HL-60/S4 treated with retinoic acid at 250 ng/mL for 4 days and 3 days (cell line): Measurements from ENCODE around the gene PIGR.

Experiments used
- in situ Hi-C: fragments of 300-500 bp; cut with MboI; formaldehyde crosslinking; loops from 2 replicates; pipeline ENCODE4 v1.7.0; 2022; ENCODE audit warnings: low sequenced_read_pairs

The PIGR gene

DNA sequence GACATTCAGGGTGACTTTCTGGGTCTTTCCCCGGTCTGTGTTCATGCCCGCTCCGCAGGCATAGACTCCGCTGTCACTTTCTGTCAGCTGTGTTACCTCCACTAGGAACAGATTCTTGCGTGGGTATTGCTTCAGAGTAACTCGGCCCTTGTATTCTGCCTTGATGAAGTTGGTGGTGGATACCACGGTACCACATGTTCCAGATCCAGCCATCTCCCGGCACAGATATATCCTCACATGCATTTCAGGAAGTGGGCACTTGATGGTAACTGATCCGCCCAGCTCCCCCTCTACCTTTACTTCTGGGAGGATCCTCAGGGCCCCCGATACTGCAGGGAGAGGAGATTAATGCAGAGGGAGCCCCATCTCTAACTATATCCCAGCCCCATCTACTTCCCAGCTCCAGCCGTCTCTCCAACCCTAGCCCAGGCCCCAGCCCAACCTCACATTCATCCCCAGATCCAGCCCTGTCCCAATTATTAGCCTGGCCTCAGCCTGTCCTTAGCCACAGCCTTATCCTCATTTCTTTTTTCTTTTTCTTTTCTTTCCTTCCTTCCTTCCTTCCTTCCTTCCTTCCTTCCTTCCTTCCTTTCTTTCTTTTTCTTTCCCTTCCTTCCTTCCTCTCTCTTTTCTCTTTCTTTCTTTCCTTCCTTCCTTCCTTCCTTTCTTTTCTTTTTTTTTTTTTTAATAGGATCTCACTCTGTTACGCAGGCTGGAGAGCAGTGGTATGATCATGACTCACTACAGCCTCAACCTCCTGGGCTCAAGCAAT is 32.3 kb downstream of the PIGR start:
- in situ Hi-C loops = loop anchor here (10.0 to 25.0 kb wide), 2 partner anchors 179 to 277 kb away; partner anchors contain the start of gene DYRK3

DNA sequence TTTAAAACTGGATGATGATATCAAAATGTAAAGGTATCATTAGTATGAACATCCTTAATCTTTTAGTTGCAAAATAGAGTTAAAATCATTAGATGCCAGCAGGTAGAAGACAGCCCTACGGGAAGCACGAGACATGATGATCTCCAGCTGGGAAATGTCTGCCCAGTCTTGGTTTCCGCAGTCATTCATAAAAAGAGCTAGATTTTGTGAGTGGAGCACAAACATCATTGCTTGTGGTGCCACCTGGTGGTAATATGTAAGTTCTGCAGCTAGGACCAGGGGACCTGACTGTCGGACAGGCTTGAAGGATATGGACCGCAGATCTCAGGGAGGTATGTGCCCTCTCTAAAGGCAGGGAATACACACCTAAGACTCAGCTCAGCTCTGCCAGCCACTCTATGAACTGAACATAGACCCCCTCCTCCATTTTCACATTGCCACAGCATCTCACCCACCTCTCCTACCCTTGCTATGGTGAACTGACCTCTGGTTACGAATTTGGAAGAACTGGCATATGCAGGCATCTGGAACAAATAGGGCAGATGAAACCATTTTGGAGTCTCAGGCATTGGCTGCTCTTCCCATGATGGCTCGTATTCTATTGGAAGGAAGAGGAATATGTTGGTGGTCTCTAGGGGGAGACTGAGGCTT is 33.7 kb downstream of the PIGR start:
- in situ Hi-C loops = loop anchor here (10.0 to 25.0 kb wide), 2 partner anchors 178 to 275 kb away; partner anchors contain the start of gene DYRK3

DNA sequence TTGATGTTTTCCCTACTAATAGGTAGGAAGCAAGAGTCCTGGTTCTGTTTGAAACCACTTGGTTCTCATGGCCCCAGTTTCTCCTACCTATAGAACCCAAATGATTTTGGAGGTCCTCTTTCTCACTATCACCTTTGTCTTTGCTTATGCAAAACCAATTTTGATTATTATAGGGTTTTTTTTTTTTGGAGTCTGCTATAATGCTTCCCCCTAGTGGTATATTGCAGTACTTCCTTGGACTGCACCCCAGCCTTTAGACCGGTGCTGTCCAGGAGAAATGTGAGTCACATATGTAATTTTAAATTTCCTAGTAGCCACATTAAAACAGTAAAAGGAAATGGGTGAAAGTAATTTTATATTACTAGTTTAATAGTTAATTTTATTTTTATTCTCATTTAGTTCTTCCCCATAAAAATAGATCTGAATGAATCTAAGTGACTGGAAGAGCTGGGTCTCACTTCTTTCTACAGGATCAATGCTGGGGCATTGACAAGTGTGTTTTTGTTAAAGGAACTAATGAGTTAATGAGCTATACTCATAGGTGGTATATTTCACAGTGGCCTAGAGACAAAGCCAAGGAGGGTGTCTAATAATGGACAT is 35.1 kb downstream of the PIGR start:
- in situ Hi-C loops = loop anchor here (10.0 to 25.0 kb wide), 2 partner anchors 176 to 274 kb away; partner anchors contain the start of gene DYRK3

DNA sequence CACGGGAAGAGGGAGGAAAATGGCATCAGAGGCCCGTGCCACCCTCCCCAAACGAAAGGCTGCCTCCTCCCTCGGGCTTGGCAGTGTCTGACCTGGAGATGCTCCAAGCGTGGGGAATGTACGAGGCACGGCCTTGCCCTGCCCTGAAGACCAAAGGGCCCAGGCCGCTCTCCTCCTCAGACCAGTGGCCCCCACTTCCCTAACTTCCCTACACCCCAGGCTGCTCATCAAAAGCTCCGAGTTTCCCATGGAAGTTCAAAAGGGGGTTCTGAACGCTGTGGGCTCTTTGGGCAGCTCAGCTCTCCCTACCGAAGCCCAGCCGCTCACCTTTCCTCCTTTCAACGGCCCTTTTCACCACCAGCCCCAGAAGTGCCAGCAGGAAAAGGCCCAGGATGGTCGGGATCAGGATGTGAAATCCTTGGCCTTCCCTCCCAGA is 36.4 kb downstream of the PIGR start:
- in situ Hi-C loops = loop anchor here (10.0 to 25.0 kb wide), 2 partner anchors 175 to 273 kb away; partner anchors contain the start of gene DYRK3

DNA sequence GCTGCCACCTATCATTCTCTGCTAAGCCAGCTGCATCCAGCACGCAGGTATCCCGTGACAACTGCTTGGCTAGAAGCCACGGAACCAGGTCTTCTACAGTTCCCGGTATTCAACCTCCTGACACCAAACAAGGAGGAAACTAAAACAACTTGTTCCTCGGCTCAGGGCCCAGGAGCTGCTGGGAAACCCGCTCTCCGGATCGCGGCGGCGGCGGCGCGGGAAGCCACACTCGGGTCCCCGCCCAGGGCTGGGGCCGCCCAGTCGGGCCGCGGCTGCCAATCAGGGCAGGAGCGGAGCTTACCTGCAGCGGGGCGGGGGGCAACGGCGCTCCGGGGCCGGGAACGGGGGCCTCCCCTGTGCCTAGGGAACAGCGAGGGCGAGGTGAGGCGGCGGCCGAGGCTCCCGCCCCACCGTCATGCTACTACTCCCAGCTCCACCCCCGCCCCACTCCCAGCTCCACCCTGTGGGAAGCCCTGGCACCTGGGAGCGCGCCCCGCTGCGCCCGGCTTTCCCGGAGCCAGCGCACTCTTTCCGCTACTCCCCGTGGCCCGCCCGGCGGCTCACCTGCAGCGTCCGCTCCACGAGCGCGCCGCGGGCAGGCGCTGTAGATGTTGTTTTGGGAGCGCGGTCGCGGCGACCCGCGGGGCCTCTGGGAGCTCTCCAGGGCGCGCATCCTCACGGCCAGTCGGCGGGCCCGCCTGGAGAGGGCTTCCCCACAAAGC is 36.9 kb downstream of the PIGR start:
- in situ Hi-C loops = loop anchor here (25.0 kb wide), 1 partner anchor 272 kb away; the partner anchor contains the start of gene DYRK3

DNA sequence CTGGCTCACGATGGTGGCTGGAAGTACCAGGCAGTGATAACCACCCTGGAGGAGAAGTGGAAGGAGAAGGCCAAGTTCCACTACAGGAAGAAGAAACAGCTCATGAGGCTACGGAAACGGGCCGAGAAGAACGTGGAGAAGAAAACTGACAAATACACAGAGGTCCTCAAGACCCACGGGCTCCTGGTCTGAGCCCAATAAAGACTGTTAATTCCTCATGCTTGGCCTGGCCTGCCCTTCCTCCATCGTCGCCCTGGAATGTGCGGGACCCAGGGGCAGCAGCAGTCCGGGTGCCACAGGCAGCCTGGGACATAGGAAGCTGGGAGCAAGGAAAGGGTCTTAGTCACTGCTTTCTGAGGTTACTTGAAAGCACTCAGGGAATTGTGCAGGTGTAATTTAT is 38.2 kb downstream of the PIGR start:
- in situ Hi-C loops = loop anchor here (25.0 kb wide), 1 partner anchor 271 kb away; the partner anchor contains the start of gene DYRK3

DNA sequence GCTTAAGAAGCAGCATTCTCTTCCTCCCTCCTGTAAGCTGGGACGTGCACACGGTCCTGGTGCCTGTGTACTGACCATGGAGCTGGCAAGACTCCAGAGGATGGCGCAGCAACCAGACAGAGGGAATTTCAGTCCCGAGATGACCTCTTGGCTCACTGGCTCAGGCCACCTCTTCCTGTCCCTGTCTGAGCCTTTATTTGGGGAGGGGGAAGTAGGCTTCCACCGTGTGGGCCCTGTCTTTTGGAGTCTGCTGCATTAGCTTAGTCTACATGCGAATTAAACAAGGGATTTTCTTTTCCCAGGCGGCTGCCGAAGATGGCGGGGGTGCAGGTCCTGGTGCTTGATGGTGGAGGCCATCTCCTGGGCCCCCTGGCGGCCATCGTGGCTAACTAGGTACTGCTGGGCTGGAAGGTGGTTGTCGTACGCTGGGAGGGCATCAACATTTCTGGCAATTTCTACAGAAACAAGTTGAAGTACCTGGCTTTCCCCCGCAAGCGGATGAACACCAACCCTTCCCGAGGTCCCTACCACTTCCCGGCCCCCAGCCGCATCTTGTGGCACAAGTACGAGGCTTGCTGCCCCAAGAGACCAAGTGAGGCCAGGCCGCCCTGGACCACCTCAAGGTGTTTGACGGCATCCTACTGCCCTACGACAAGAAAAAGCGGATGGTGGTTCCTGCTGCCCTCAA is 38.8 kb downstream of the PIGR start:
- in situ Hi-C loops = loop anchor here (25.0 kb wide), 1 partner anchor 270 kb away; the partner anchor contains the start of gene DYRK3

DNA sequence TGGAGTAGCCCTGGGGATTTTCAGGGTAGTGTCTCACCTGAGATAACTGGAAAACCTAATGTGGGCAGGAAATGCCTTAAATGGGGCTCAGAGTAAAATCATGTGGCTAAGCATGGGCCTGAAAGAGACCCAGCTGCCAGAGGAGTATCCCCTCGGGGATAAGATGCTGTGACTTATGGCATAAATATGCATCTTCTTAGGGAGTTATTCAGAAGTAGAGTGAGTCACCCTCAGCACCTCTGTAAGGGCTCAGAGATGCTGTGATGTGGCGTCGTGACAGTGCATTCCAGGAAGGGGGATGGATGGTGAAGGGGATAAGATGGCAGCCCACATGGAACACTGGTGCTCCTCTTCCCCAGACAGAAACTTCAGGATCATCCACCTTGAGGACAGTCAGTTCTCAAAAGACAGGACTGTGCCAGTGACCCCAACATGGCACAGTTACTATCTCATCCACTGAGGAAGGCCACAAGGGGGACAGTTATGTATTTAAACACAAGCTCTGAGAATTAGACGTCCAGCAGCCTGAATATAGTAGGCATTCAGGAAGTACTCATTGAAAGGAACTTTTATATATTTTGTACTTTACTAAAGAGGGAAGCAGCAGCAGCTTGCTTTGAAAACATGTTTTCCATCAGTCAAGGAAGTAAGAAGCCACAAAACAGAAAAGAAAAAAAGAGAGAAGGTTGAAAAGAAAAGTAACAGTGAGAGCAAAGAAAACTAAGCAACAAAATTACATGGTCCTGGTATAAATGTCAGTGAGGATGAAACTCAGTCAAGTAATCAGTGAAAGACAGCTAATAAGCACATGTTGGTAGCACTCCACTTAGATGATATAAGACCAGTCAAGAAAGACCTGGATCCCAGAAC is 40.7 kb downstream of the PIGR start:
- in situ Hi-C loops = loop anchor here (25.0 kb wide), 1 partner anchor 268 kb away; the partner anchor contains the start of gene DYRK3

DNA sequence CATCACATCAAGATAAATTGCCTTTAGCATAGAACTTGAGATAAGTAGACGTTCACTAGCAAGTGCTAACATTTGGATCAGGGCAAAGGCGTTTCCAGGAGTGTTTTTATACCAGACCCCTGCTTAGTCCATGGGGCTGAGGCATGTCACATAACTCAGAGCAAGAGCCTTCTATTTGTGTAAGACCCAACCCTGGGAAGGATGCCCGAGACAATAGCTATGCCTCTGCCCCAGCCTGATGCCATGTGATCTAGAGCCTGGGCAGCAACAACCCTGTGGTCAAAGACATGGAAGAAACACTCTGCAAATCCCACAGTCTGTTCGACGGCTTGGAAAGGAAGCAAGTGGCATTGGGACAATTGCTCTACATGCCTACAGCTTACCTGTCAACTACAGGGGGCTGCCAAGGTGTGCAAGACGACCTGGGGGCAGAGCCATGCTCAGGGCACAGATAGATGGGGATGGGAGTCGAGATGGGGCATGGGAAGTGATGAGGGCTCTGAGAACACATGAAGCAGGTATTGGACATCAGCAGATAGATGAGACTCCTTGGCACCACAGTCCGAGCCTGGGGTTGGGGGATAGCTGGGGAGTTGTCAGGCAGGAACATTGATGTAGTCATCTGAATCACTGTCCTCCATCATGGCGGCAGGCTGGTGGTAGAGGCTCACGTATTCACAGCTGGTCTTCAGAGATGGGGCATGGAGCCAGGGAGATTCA is 41.7 kb downstream of the PIGR start:
- in situ Hi-C loops = loop anchor here (25.0 kb wide), 1 partner anchor 267 kb away; the partner anchor contains the start of gene DYRK3

DNA sequence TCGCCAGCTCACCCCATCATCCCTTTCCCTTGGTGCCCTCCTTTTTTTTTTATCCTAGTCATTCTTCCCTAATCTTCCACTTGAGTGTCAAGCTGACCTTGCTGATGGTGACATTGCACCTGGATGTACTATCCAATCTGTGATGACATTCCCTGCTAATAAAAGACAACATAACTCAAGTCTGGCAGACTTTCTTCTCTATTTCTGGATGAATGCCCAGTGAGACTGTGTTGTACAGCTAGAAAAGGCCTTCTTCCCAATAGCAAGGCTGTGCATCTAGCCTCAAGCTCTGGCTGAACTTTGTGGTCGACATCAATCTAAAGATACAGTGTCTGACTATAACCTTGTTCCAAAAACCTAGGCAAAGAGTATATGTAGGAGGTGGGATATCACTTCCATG is 42.6 kb downstream of the PIGR start:
- in situ Hi-C loops = loop anchor here (25.0 kb wide), 1 partner anchor 266 kb away; the partner anchor contains the start of gene DYRK3

DNA sequence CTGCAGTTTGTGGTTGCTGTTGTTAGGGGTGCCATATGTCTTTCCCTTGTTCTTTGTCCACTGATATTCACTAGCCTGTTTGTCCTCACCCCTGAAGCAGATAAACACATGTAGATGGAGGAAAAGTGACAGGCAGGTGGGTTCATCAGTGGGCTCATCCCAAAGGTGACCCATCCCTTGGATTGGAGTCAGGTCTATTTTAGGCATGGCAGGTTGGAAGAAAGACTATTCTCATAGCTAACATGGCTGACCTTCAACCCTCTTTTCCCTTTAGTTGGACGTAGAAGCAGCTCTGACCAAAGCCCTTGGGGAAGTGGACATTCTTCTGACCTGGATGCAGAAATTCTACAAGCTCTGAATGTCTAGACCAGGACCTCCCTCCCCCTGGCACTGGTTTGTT is 43.6 kb downstream of the PIGR start:
- in situ Hi-C loops = loop anchor here (25.0 kb wide), 1 partner anchor 265 kb away; the partner anchor contains the start of gene DYRK3

DNA sequence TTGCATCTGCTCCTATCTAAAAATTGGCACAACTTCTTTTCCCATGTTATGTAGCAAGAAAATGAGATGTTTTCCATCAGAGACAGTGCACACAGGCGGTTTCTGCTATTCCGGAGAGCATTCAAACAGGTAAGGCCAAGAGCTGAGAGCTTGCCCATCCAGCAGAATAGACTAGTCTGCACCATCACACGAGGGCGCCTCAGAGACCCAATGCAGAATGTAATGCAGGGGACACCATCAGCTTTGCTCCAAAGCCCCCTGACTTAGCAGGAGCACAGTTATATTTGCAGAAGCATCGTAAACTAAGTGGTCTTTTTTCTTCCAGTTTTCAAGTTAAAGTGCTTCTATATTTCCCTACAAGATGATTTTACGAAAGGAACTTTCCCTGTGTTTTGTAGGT is 44.3 kb downstream of the PIGR start:
- in situ Hi-C loops = loop anchor here (25.0 kb wide), 1 partner anchor 265 kb away; the partner anchor contains the start of gene DYRK3

DNA sequence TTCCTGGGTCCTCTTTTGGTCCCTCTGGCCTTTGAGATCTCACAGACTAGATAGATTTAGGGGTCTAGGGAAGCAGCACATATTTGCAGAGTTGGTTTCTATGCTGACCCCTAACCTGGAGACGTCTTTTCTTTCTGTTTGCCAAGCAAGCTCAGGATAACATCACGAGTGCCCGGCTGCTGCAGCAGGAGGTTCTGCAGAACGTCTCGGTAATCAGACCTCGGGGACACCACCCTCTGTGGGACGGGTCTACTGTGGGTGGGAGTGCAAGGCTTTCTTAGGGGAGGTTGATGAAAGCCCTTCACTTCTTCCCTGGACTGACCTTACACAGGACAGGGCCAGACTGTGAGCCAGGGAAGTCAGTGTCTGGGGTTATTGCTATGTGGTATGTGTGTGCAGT is 46.1 kb downstream of the PIGR start:
- in situ Hi-C loops = loop anchor here (25.0 kb wide), 1 partner anchor 263 kb away; the partner anchor contains the start of gene DYRK3

DNA sequence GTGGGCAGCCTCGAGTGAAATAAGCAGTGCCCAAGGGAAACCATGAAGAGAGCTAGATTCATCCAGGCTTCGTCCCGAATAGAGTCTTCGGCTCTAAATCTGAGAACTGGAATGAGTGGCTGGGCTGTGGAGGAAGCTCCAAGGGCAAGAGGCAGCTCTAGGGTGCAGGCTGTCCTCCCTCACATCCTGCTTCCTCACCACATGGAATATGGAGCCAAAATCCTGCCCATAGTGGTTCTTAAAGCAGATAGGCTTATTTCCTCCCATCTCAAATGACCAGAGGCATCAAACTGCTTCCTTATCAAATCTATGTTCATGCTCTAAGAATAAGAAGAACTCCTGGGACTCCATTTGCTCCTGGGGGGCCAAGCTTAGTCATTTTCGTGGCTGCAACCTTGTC is 46.5 kb downstream of the PIGR start:
- in situ Hi-C loops = loop anchor here (25.0 kb wide), 1 partner anchor 262 kb away; the partner anchor contains the start of gene DYRK3

DNA sequence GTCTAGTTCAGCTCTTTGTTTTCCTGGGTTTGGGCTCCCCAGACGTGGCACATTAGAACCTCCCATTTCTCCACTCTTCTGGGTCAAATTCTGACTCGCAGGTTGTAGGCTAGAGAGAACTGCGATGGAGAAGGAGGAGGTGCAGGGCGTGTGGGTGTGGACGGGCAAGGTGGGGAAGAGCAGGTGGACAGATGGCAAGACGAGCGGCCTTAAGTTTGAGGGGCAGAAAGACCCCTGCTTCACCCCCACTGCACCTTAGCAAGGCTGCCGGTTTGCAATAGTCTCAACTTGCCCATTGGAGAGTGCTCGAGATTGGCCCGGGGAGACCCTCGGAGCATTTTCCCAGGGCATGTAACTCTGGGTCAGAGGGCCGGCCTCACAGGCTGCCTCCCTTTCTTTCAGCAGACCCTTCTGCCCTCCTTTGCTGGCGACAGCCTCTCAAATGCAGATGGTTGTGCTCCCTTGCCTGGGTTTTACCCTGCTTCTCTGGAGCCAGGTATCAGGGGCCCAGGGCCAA is 47.3 kb downstream of the PIGR start:
- in situ Hi-C loops = no loop called here

DNA sequence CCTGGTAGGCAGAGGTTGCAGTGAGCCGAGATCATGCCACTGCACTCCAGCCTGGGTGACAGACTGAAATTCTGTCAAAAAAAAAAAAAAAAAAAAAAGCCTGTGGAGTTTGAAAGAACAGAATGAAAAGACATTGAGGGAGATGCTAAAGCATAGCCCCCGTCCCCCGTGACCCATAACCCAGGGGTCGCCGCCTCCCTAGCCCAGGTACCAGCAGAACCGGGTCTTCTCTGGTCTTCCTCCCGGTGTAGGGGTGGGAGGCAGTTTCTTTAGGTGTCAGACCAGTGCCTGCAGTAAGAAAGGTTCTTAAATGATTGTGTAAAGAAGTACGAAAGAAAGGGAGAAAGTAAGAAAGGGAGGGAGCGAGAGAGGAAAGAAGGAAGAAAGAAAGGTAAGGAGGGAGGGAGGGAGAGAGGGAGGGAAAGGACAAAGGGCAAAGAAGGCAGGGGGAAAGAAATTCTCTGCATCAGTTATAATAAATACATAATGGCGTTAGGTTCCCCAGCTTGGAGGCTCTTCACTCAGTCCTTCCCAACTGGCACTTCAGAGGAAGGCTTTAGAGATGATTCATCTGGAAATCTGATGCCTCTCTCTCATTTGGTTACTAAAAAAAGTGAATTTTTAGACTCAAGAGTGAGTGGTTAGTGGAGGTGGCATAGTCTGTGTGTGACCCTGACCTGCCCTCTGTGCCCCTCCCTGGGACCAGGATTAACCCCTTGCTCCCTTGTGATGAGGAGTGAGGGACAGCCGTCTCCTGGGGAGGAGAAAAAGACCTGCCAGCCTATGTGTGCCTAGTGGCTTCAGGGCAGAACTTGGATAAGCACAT is 48.0 kb downstream of the PIGR start:
- in situ Hi-C loops = no loop called here

DNA sequence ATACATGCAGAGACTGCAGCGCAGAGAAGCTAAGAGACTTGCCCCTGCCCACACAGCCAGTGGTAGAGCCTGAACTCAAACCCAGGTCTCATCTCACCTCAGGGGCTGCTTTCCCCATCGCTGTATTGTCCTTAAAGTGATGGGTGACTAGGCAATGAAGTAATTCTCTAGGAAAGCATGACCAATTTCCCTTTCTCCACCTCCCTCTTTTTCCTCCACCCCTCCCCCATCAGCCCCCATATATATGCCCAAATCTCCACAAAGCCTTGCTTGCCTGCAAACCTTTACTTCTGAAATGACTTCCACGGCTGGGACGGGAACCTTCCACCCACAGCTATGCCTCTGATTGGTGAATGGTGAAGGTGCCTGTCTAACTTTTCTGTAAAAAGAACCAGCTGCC is 49.1 kb downstream of the PIGR start, which contains the start of gene IL24:
TSS of gene IL24 (plus strand) at position 269 of the 400 bp plus-strand sequence. CDS start 390 bp downstream, outside the sequence.
- in situ Hi-C loops = no loop called here
